HL-60 (cell line): ENCODE data around the gene VWA8.
"Not testable (repeated sequence)": the region's sequence is repeated elsewhere in the genome, so short reads cannot be mapped to it uniquely, and the experiment has no call there.

Source experiments
- DNase-seq, 2 experiments: peaks; one replicate each; pipeline ENCODE4 v3.0.0-alpha.2; 2010 to 2020; ENCODE audit warnings: low read depth in 1 of 2, low spot score in 1 of 2
- H3K27ac ChIP-seq: fragments of 250-450 bp; sonication (Bioruptor Pico); replicated peaks from 2 replicates; pipeline ENCODE4 v1.5.1; 2020; ENCODE audit warnings: mild to moderate bottlenecking, moderate library complexity
- H3K27me3 ChIP-seq: fragments of 250-450 bp; sonication (Bioruptor Pico); 2 replicates; pipeline ENCODE4 v1.5.1; 2021; ENCODE audit warnings: mild to moderate bottlenecking, moderate library complexity; ENCODE audit not compliant: insufficient read depth, poor library complexity, severe bottlenecking
- H3K4me3 ChIP-seq: replicated peaks from 2 replicates; pipeline ENCODE4 v1.5.1; 2011; ENCODE audit warnings: mild to moderate bottlenecking, control low read depth, low read length; ENCODE audit not compliant: insufficient read depth
- GABPA ChIP-seq: IDR thresholded peaks from 2 replicates; pipeline ENCODE4 v1.6.1; 2012; ENCODE audit warnings: low read depth
- POLR2AphosphoS5 ChIP-seq: IDR thresholded peaks from 2 replicates; pipeline ENCODE4 v1.6.1; 2012; ENCODE audit warnings: low read depth
- REST ChIP-seq: IDR thresholded peaks from 2 replicates; pipeline ENCODE4 v1.6.1; 2012; ENCODE audit warnings: low read depth; ENCODE audit not compliant: insufficient replicate concordance
- SPI1 ChIP-seq: IDR thresholded peaks from 2 replicates; pipeline ENCODE4 v1.6.1; 2012; ENCODE audit warnings: low read depth, mild to moderate bottlenecking, borderline replicate concordance
- TF ChIP-seq, protein P1 (sequence below): IDR thresholded peaks from one replicate; pipeline ENCODE4 v1.5.1; 2011; ENCODE audit warnings: low read length, control low read depth, inconsistent platforms; ENCODE audit not compliant: insufficient read depth

VWA8 gene

GRCh38 chr13:41577436-41577835, 383.5 kb downstream of the VWA8 start:
- Histone ChIP-seq H3K4me3 (no peak overlapping the region), H3K27me3 (no peaks in the 10 kb centered on the region), H3K27ac (no peak overlapping the region)
- DNase-seq, result peak; percentile 8 to 29
- TF ChIP-seq REST (no peak), POLR2AphosphoS5 (no peak), SPI1 (no peak), GABPA (no peak)
- TF ChIP-seq, protein P1, sequence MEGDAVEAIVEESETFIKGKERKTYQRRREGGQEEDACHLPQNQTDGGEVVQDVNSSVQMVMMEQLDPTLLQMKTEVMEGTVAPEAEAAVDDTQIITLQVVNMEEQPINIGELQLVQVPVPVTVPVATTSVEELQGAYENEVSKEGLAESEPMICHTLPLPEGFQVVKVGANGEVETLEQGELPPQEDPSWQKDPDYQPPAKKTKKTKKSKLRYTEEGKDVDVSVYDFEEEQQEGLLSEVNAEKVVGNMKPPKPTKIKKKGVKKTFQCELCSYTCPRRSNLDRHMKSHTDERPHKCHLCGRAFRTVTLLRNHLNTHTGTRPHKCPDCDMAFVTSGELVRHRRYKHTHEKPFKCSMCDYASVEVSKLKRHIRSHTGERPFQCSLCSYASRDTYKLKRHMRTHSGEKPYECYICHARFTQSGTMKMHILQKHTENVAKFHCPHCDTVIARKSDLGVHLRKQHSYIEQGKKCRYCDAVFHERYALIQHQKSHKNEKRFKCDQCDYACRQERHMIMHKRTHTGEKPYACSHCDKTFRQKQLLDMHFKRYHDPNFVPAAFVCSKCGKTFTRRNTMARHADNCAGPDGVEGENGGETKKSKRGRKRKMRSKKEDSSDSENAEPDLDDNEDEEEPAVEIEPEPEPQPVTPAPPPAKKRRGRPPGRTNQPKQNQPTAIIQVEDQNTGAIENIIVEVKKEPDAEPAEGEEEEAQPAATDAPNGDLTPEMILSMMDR, result no peak

DNA sequence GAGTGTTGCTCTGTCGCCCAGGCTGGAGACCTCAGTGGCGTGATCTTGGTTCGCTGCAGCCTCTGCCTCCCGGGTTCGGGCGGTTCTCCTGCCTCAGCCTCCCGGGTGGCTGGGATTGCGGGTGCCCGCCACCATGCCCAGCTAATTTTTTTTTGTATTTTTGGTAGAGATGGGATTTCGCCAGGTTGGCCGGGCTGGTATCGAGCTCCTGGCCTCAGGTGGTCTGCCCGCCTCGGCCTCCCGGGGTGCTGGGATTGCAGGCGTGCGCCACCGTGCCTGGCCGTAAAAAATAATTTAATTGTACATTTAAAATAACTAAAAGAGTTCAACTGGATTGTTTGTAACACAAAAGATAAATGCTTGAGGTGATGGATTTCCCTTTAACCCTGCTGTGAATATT, 387.3 kb downstream of the VWA8 start:
- DNase-seq, H3K27ac ChIP-seq, H3K4me3 ChIP-seq, H3K27me3 ChIP-seq: not testable (repeated sequence)

- not testable (repeated sequence) for H3K4me3 ChIP-seq, DNase-seq, H3K27ac ChIP-seq, H3K27me3 ChIP-seq
Observed at GRCh38 chr13:41571817-41572340, 389.0 kb downstream of the VWA8 start.

DNA sequence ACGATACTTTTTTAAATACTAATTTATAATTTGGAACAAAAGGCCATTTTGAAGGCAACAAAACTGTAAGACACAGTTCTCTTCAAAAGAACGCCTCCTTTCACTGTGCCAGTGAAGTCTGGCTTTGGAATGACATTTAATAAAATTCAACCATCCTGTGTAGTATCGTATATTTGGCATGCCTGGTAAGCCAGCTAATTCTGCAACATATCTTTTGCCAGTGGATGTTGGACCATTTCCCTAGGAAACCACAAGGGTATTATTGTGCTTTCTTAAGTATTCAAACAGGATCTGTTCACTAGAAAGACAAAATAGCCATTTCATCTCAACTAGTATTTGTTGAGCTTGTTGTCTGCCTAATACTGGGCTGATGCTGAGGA, 391.9 kb downstream of the VWA8 start:
- TF ChIP-seq GABPA, result no peak
- no peak for TF ChIP-seq SPI1
- no peak for TF ChIP-seq POLR2AphosphoS5
- TF ChIP-seq, protein P1, result no peak
- TF ChIP-seq REST, result no peak
- Histone ChIP-seq H3K27me3 (no peaks in the 10 kb centered on the region), H3K4me3 (no peak overlapping the region), H3K27ac (no peak overlapping the region)
- DNase-seq, result no peak

DNA sequence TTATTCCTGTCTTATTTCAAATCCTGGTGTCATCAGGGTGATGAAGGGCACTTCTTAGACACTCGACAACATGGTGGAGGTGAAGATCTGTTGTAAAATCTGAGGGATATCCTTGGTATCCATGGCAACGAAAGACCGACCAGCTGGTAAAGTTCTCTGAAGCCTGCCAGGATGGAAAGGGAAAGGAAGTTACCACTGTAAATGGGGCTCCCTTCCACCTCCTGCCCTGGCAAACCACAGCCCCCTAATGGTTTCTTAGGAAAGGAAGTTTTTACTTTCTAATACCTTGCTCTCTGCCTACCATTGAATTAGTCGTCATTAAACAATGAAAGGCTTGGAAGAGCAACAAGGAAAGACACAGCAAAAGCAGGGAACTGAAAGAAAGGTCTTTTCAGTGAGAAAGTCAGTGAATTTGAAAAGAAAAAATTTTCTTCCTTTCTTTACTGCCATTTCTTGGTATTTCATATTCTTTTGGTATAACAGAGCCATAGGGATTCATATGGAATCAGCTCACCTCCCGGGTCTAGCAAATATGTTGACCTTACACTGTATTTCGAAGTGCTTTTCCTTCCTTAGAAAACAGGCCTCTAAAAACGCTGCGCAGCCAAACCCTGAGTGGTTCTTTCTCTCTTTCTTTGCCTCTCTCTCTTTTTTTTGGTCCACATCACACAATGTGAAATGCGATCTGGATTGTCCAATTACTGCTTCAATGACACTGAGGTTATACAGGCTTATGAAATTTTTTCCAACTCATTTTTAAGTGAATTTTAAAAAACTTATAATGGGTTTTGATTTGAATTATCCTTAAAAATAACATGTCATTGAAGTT, 392.6 kb downstream of the VWA8 start:
- TF ChIP-seq, protein P1, result no peak
- TF ChIP-seq GABPA (no peak), POLR2AphosphoS5 (no peak), SPI1 (no peak), REST (no peak)
- no peak overlapping the region for H3K4me3 ChIP-seq
- no peak for DNase-seq
- no peaks in the 10 kb centered on the region for H3K27me3 ChIP-seq
- H3K27ac ChIP-seq, result no peak overlapping the region
